Measurements from ENCODE around the gene SLC6A1. TPM values are rescaled to one million over a fixed set of nuclear protein-coding genes. Genes with fewer than 3 reads are reported as not detected.

Gene SLC6A1
- total and polyA plus RNA-seq, 11 donors = 0.40 to 3.1 (median 1.2) TPM

DNA sequence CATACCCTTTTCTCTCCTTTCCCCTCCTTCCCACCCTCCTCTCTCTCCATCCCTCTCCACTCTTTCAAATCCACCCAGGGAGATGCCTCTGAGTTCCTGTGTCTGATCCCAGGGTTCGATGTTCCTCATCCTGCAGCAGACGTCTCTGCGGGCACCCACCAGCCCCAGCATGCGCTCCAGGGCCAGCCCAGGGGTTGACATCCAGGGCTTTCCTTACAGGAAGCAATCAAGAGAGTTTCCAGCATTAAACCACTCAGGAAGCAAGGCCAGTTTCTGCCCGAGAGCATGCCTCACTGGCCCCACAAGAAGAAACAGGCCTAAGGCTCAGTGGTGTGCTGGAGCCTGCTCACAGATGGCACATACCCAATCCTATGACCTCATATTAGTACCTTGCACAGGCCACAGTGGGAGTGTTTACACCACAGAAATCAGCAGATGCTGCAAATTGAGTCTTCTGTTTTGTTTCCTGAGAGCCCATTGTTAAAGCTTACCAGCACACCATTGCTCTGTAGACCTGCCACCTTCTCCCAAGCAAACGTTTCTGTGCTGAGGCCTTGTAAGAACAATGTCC is 13.2 kb downstream of the SLC6A1 start:
- Histone ChIP-seq H3K36me3 (no peaks in the 10 kb centered on the region), H3K27me3 (peaks cover 0 to 12% (median 0%) of the 10 kb centered on the region in 9 donors), H3K9me3 (no peaks in the 10 kb centered on the region), H3K27ac (no peak overlapping the region), H3K4me1 (peaks cover 0 to 19% (median 0%) of the 10 kb centered on the region in 12 donors), H3K4me3 (no peak overlapping the region)
- intact Hi-C loops (cut with DNase I) = no loop called here
- DNase-seq (no peak), ATAC-seq (no peak)
- TF ChIP-seq POLR2A (IDR thresholded peaks at IDR 0.05) = no peak
- TF ChIP-seq, protein P1, sequence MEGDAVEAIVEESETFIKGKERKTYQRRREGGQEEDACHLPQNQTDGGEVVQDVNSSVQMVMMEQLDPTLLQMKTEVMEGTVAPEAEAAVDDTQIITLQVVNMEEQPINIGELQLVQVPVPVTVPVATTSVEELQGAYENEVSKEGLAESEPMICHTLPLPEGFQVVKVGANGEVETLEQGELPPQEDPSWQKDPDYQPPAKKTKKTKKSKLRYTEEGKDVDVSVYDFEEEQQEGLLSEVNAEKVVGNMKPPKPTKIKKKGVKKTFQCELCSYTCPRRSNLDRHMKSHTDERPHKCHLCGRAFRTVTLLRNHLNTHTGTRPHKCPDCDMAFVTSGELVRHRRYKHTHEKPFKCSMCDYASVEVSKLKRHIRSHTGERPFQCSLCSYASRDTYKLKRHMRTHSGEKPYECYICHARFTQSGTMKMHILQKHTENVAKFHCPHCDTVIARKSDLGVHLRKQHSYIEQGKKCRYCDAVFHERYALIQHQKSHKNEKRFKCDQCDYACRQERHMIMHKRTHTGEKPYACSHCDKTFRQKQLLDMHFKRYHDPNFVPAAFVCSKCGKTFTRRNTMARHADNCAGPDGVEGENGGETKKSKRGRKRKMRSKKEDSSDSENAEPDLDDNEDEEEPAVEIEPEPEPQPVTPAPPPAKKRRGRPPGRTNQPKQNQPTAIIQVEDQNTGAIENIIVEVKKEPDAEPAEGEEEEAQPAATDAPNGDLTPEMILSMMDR (IDR thresholded peaks at IDR 0.05) = no peak
- 63 to 68% (median 66%) methylated on average over 6 of the region's 6 CpGs for whole genome bisulfite sequencing, 4 donors

DNA sequence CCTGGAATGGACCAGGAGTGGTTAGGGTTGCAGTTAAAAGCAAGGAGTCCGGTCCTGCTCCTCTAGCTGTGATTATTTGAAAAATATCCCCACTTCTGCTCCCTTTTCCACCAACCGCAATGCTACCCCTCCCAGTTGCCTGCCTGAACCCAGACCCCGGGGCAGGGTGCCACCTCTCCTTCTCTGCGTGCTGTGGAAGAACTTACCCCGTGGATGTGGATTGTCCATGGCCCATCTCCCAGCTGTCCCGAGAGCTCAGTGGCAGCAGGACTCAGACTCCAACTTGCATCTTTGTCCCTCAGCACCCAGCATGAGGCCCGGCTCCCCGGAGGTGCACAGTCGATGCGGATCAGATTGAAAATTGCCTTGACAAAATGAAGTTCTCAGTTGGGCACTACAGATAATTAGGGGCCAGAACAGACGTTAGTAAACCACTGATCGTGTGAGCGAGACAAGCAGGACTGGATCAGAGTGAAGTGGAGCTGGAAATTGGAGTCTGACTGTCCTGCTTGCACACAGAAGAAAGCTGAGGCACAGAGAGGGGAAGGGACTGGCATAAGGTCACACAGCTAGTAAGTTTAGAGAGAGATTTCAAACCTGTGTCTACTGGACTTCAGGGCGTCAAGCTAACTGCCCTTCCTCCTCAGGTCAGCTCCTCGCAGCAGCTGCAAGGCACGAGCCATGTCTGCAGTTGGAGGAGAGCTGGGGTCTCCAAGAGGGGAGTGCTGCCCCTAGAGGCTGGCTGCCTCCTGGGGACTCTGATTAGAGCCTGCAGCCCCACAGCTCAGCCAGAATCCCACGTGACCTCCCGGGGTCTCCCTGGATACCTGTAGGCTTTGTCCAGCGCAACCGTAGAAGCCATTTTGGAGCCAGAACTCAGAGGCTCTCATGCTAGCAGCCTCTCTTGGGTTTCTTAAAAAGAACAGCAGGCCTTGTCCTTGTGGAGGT is 14.7 kb downstream of the SLC6A1 start:
- intact Hi-C loops (cut with DNase I) = no loop called here
- Histone ChIP-seq H3K27ac (no peak overlapping the region), H3K27me3 (peaks cover 0 to 9% (median 0%) of the 10 kb centered on the region in 9 donors), H3K4me3 (no peak overlapping the region), H3K4me1 (peaks cover 0 to 16% (median 0%) of the 10 kb centered on the region in 12 donors), H3K36me3 (no peaks in the 10 kb centered on the region), H3K9me3 (no peaks in the 10 kb centered on the region)
- ATAC-seq (no peak), DNase-seq (no peak)
- no peak for TF ChIP-seq POLR2A (IDR thresholded peaks at IDR 0.05)
- TF ChIP-seq, protein P1 (IDR thresholded peaks at IDR 0.05) = no peak
- WGBS, 4 donors = 72 to 83% (median 75%) methylated on average over 17 to 20 of the region's 20 CpGs

DNA sequence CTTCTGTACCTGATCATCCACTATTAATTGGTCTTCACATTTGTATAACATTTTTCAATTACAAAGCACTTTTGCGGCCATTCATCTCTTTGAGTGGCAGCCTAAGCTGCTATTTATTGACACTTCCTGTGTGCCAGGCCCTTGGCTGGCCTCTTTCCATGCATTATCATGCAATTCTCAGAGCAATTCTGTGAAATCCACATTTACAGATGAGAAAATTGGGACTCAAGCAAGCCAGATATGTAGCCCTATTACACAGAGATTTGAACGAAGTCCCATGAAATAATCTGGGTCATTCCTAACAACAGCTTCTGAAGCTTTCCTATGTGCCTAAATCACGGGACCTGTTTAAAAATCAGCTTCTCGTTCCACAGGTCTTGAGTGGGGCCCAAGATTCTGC is 17.4 kb downstream of the SLC6A1 start:
- Histone ChIP-seq H3K4me3 (no peak overlapping the region), H3K4me1 (peaks cover 0 to 7% (median 0%) of the 10 kb centered on the region in 12 donors), H3K9me3 (no peaks in the 10 kb centered on the region), H3K27ac (no peak overlapping the region), H3K36me3 (no peaks in the 10 kb centered on the region), H3K27me3 (peaks cover 0 to 6% (median 0%) of the 10 kb centered on the region in 9 donors)
- ATAC-seq (no peak), DNase-seq (no peak)
- TF ChIP-seq, protein P1 (IDR thresholded peaks at IDR 0.05) = no peak
- TF ChIP-seq POLR2A (IDR thresholded peaks at IDR 0.05) = no peak
- intact Hi-C loops (cut with DNase I) = no loop called here
- 79 to 87% (median 81%) methylated on average over 4 of the region's 4 CpGs for WGBS, 4 donors

Measured in heart left ventricle (tissue), 16 donors.